ENCODE data around the gene CENPV. TPM values are rescaled to one million over a fixed set of nuclear protein-coding genes. Genes with fewer than 3 reads are reported as not detected.

CENPV gene
- total RNA-seq, 2 donors from 2014 or later: 109 to 202 TPM

- no peak overlapping the region for H3K27ac ChIP-seq (ENCODE audit: low read depth, low read length)
- peaks cover 41% of the 10 kb centered on the region for H3K36me3 Mint-ChIP-seq (ENCODE audit: low read depth)
- H3K27me3 Mint-ChIP-seq (ENCODE audit: insufficient read depth): no peaks in the 10 kb centered on the region
- H3K9me3 ChIP-seq (ENCODE audit: control insufficient read depth, low read length): no peaks in the 10 kb centered on the region
- WGBS, 2 experiments (ENCODE audit: insufficient coverage in 1 of 2, insufficient read length in 1 of 2): 92 to 95% methylated on average over 4 of the region's 4 CpGs
- H3K27ac Mint-ChIP-seq: no peak overlapping the region
- H3K4me1 ChIP-seq (ENCODE audit: control insufficient read depth, insufficient read depth, low read length): no peaks in the 10 kb centered on the region
- H3K27me3 ChIP-seq (ENCODE audit: control insufficient read depth, insufficient read depth, low read length, poor library complexity, severe bottlenecking): no peaks in the 10 kb centered on the region
- no peaks in the 10 kb centered on the region for H3K4me1 Mint-ChIP-seq
- H3K9me3 Mint-ChIP-seq: no peaks in the 10 kb centered on the region
- H3K4me3 Mint-ChIP-seq: no peak overlapping the region
- no peak overlapping the region for H3K4me3 ChIP-seq (ENCODE audit: low read length)
- TF ChIP-seq, protein P1, sequence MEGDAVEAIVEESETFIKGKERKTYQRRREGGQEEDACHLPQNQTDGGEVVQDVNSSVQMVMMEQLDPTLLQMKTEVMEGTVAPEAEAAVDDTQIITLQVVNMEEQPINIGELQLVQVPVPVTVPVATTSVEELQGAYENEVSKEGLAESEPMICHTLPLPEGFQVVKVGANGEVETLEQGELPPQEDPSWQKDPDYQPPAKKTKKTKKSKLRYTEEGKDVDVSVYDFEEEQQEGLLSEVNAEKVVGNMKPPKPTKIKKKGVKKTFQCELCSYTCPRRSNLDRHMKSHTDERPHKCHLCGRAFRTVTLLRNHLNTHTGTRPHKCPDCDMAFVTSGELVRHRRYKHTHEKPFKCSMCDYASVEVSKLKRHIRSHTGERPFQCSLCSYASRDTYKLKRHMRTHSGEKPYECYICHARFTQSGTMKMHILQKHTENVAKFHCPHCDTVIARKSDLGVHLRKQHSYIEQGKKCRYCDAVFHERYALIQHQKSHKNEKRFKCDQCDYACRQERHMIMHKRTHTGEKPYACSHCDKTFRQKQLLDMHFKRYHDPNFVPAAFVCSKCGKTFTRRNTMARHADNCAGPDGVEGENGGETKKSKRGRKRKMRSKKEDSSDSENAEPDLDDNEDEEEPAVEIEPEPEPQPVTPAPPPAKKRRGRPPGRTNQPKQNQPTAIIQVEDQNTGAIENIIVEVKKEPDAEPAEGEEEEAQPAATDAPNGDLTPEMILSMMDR (conservative IDR thresholded peaks at IDR 0.05): no peak
- DNase-seq: no peak
- peaks cover 40% of the 10 kb centered on the region for H3K36me3 ChIP-seq (ENCODE audit: control insufficient read depth, insufficient read depth, low read length)
- H3K9ac ChIP-seq (ENCODE audit: extremely low read depth, low read length, poor library complexity, severe bottlenecking): no peak overlapping the region
These were observed 10.3 kb downstream of the CENPV start for GRCh38 chr17:16342979-16343378.

DNA sequence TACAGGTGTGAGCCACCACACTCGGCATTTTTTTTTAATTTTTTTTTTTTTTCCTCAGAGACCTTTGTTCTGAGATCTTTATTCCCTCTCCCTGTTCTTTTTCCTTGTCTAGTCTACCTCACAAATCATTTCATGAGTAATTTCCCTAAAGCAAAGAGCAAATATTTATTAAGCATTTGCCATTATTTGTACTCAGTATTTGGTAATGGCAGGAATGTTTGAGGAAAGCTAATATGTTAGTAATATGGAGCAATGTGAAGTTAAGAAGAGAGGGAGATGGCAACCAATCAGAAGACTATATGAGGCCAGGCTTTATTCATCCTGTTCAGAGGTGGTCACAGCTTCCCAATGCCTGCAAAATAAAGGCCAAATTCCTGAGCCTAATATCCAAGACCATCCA, 13.3 kb downstream of the CENPV start:
- Mint-ChIP-seq H3K4me3 (no peak overlapping the region), H3K27ac (no peak overlapping the region), H3K27me3 (ENCODE audit: insufficient read depth) (no peaks in the 10 kb centered on the region), H3K9me3 (no peaks in the 10 kb centered on the region), H3K36me3 (ENCODE audit: low read depth) (peaks cover 28% of the 10 kb centered on the region), H3K4me1 (no peaks in the 10 kb centered on the region)
- Histone ChIP-seq H3K9ac (ENCODE audit: extremely low read depth, low read length, poor library complexity, severe bottlenecking) (no peak overlapping the region), H3K27me3 (ENCODE audit: control insufficient read depth, insufficient read depth, low read length, poor library complexity, severe bottlenecking) (no peaks in the 10 kb centered on the region), H3K9me3 (ENCODE audit: control insufficient read depth, low read length) (no peaks in the 10 kb centered on the region), H3K4me1 (ENCODE audit: control insufficient read depth, insufficient read depth, low read length) (no peaks in the 10 kb centered on the region), H3K36me3 (ENCODE audit: control insufficient read depth, insufficient read depth, low read length) (peaks cover 20% of the 10 kb centered on the region), H3K4me3 (ENCODE audit: low read length) (no peak overlapping the region), H3K27ac (ENCODE audit: low read depth, low read length) (no peak overlapping the region)
- no peak for DNase-seq
- WGBS, 2 experiments (ENCODE audit: insufficient coverage in 1 of 2, insufficient read length in 1 of 2): 100% methylated on average over 1 of the region's 1 CpG; no CpG with 5 or more reads in 1 of the 2 experiments
- TF ChIP-seq, protein P1 (conservative IDR thresholded peaks at IDR 0.05): no peak

DNA sequence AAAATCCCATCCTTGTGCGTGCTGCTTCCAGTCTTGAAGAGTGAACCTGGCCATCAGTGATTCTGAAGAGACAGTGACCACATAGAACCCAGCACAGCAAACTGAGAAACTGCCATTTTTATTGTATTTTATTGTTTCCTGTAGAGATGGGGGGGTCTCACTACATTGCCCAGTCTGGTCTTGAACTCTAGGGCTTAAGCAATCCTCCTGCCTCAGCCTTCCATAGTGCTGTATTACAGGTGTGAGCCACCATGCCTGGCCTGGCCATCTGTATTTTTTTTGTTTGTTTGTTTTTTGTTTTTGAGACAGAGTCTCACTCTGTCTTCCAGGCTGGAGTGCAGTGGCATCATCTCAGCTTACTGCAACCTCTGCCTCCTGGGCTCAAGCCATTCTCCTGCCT, 13.9 kb downstream of the CENPV start:
- Mint-ChIP-seq H3K36me3 (ENCODE audit: low read depth) (peaks cover 27% of the 10 kb centered on the region), H3K27me3 (ENCODE audit: insufficient read depth) (no peaks in the 10 kb centered on the region), H3K4me3 (no peak overlapping the region), H3K4me1 (no peaks in the 10 kb centered on the region), H3K9me3 (no peaks in the 10 kb centered on the region), H3K27ac (no peak overlapping the region)
- Histone ChIP-seq H3K27me3 (ENCODE audit: control insufficient read depth, insufficient read depth, low read length, poor library complexity, severe bottlenecking) (no peaks in the 10 kb centered on the region), H3K4me3 (ENCODE audit: low read length) (no peak overlapping the region), H3K9ac (ENCODE audit: extremely low read depth, low read length, poor library complexity, severe bottlenecking) (no peak overlapping the region), H3K9me3 (ENCODE audit: control insufficient read depth, low read length) (no peaks in the 10 kb centered on the region), H3K36me3 (ENCODE audit: control insufficient read depth, insufficient read depth, low read length) (peaks cover 19% of the 10 kb centered on the region), H3K4me1 (ENCODE audit: control insufficient read depth, insufficient read depth, low read length) (no peaks in the 10 kb centered on the region), H3K27ac (ENCODE audit: low read depth, low read length) (no peak overlapping the region)
- no peak for DNase-seq
- WGBS, 2 experiments (ENCODE audit: insufficient coverage in 1 of 2, insufficient read length in 1 of 2): 86 to 89% methylated on average over 1 of the region's 1 CpG
- TF ChIP-seq, protein P1 (conservative IDR thresholded peaks at IDR 0.05): no peak

Data from endodermal cell (in vitro differentiated cells).